ENCODE data around the gene CBLN3. TPM values are rescaled to one million over a fixed set of nuclear protein-coding genes. Genes with fewer than 3 reads are reported as not detected.
A peak's percentile ranks its signal among the peaks of the same experiment; 100 is the strongest.
"Not testable (repeated sequence)": the region's sequence is repeated elsewhere in the genome, so short reads cannot be mapped to it uniquely, and the experiment has no call there.

The CBLN3 gene
- total RNA-seq, 1 donor from 2014 or later, result 2.2 TPM

DNA sequence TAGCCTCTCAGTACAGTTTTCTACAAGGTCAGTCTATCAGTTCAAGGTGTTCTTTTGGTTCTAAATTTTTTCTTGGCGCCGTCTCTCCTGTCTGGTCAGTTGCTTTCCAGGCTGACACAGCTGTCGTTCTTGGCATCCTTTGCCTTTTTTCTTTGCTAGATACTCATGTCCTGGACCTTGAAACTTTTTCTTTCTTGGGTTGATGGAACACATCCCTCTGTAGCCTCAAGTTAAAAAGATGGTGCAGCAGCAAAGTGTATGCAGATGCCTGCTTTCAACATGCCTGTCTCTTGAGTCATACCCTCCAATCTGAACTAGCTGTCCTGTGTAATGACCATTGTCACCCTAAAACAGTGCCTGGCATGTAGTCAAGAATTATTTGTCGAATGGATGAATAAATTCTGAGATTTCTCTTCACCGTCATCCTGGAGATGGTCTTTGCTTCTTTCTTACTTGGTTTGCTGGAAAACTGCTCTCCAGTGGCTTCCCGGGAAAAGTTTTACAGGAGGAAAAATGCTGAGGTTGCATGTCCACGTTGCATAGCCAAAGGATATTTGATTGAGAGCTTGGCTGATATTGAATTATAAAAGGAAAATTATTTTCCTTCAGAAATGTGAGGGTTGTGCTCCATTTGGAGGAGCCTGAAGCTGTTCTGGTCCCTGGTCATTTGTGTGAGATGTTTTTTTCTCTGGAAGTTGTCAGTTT is 26.0 kb downstream of the CBLN3 start:
- DNase-seq (ENCODE audit: low spot score), result no peak

DNA sequence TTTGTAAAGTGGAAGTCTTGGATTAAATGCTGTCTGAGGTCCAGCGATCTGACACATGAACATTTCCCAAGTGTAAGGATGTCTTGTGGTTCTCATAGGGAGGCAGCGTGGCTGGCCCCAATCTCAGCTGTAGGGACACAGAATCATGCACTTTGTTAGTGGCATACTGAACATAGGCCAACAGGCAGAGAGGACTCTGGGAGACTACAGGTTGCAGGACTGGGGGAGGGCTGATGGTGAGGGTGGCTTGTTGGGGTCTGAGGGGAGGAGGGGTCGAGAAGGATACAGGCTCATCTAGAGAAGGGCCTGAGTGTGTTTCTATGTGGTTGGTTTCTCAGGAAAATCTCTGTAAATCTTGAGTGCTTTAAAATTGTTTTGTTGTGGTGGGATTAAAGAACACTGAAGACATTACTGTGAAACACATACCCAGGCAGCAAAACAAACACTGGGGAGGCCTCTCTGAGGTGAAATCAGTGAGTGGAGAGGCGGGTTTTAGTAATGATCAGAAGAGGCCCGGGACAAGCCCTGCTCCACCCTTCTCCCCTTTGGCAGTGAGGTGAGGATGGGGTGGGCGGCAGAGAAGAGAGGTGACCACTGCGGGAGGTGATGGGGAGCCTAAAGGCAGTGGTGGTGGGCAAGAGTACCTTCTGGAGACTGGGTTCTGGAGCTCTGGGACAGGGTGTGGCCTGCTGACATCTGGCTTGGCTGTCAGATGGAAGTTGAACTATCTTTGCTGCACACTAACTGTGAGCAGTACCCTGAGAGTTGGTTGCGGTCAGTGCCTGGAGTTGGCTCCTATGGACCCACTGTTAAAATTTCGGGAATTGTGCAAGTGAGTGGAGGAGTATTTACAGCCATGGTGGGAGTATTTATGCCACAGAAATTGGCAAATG is 27.4 kb downstream of the CBLN3 start:
- DNase-seq (ENCODE audit: low spot score), result no peak

- DNase-seq (ENCODE audit: low spot score), result no peak
These were observed 29.3 kb downstream of the CBLN3 start for GRCh38 chr14:24399999-24400718.

DNA sequence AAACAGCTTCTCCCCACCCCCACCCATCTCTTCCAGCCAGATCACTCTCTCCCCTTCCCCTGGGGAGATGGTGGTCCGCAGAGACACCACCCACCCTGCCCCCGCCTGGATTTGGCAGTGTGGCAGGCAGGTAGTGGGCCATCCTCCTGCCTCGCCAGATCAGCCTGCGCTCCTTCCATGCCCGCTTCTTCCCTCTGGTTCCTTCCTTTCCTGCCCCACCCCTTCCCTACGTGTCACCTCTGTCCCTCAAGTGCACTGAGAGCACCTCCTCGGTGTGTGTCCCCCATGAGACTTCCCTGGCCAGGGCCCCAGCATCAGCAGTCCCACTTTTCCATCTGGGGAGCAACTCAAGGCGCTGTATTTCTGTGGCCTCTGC is 30.0 kb downstream of the CBLN3 start:
- no peak for DNase-seq (ENCODE audit: low spot score)

DNA sequence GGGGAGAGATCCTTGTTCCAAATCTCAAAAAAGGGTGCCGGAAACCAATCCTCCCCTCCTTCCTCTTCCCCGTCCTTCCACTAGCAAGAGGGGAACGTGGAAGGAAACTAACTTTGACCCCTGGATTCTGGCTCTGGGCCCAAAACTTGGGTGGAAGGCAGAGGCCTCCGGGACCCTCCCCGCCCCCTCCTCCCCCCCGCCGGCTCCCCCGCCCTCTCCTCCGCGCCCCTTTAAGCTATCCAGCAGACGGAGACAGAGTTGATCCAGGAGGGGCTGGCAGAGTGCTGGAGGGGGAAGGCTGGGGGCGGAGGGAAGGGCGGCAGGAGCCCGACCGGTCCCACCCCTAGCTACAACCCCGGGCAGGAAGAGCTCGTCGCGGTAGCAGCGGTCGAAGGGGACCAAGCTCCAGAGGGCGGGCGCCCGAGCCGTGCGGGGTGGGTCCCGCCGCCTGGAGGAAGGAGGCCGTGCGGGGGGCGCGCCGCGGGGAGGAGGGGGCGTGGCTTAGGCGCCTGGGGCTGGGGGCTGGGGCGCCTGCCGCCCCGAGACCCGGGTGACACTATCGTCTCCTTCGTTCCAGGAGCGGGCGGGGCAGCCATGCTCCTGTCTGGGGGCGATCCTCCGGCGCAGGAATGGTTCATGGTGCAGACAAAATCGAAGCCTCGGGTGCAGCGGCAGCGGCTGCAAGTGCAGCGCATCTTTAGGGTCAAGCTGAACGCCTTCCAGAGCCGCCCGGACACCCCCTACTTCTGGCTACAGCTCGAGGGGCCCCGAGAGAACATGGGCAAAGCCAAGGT is 30.6 kb downstream of the CBLN3 start, which contains the start of gene NYNRIN:
TSS of gene NYNRIN (plus strand) at position 351 of the 794 bp plus-strand sequence. CDS start at position 595, 244 bp downstream.
- DNase-seq (ENCODE audit: low spot score), result peak; percentile 59

DNA sequence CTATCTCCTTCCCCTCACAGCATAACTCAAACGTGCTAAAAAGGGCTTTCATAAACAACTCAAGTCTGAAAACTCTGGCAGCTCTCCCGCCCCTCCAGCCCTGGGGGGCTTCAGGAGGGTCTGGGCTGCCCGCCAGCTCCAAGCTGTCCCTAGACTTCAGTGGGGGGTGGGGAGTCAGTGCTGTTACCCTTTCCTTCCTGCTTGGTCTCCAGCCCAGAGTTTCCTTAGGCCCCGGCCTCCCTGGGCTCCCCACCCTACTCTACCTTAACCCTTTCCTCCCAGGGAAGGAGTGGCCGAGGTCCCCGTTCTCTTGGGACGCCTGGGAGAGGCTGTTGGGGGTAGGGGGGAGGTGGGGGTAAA is 31.2 kb downstream of the CBLN3 start:
- DNase-seq (ENCODE audit: low spot score), result no peak

- no peak for DNase-seq (ENCODE audit: low spot score)
These were observed 31.7 kb downstream of the CBLN3 start for GRCh38 chr14:24397639-24398292.

GRCh38 chr14:24395609-24396582 is 33.6 kb downstream of the CBLN3 start:
- no peak for DNase-seq (ENCODE audit: low spot score)

DNA sequence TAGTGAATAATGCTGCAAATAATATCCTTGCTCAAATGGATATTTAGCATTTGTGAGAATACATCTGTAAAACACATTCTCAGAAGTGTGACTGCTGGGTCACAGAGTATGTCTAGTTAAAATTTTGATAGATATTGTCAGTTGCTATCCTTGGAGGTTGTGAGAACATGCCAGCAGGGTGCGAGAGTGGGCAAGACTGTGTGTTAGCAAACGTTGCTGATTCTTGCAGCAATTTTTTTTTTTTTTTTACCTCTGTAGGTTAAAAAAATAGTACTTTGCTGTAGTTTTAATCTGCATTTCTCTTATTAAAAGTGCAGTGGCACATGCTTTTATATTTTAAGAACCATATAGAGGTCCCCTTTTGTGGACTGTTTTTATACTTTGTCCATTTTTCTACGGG is 35.2 kb downstream of the CBLN3 start:
- DNase-seq (ENCODE audit: low spot score), result no peak

GRCh38 chr14:24392325-24393091 is 37.0 kb downstream of the CBLN3 start:
- DNase-seq (ENCODE audit: low spot score), result no peak

DNA sequence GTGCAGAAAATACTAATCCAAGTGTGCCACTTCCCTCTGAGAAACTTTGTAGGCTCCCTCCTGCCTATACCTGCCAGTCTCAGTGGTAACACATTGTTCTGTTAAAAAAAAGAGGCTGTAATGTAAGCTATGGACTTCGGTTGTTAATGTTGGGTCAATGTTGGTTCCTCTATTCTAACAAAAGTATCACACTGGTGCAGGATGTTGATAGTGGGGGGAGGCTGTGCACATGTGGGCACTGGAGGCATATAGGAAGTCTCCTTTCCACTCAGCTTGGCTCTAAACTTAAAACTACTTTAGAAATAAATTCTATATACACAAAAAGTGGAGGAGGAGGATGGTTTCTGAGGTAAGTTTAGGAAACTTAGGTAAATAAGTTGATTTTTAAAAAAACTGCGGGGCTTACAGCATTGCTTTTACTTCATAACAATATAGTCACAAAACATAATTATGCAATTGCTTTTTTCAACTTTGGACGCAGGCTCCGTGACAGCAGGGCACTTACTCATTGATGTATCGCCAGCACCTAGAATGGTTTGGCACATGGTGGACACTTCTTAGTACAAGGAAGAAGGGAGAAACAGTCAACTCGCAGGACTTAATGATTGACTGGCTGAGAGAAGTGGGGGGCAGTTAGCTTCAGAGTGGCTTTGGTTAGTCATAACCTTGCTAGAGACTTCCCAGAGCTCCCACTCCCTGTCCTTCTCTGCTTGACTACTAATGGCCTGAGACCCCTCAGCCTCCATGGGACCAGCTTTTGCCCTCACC is 38.6 kb downstream of the CBLN3 start:
- no peak for DNase-seq (ENCODE audit: low spot score)

DNA sequence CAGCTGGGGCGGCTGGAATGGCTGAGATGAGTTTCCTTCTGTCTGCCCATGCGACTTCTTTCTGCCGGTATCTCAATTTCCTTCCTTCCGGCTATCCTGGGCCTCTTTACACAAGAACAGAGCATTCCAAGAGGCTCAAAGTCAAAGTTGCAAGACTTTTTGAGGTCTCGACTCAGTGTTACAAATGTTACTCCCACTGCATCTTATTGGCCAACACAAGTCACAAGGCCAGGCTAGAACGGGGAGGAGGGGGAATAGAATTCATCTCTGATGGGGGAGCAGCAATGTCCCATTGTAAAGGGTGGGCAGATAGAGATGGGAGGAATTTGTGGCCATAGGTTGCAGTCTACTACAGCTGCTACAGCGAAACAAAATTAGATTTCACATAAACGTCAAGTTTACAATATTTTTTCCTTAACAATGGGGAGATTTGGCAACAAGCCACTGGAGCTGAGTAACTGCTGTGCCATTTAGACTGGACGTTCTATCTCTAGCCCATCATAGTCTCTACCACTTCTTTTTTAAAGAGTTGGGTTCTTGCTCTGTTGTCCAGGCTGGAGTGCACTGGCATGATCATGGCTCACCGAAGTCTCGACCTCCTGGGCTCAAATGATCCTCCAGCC is 40.1 kb downstream of the CBLN3 start:
- DNase-seq (ENCODE audit: low spot score), result no peak

GRCh38 chr14:24388474-24389179 is 40.8 kb downstream of the CBLN3 start:
- DNase-seq (ENCODE audit: low spot score), result no peak

- not testable (repeated sequence) for DNase-seq (ENCODE audit: low spot score)
These were observed 41.9 kb downstream of the CBLN3 start for GRCh38 chr14:24387579-24387978.

- DNase-seq (ENCODE audit: low spot score), result no peak
These were observed 42.5 kb downstream of the CBLN3 start for GRCh38 chr14:24387009-24387345.

DNA sequence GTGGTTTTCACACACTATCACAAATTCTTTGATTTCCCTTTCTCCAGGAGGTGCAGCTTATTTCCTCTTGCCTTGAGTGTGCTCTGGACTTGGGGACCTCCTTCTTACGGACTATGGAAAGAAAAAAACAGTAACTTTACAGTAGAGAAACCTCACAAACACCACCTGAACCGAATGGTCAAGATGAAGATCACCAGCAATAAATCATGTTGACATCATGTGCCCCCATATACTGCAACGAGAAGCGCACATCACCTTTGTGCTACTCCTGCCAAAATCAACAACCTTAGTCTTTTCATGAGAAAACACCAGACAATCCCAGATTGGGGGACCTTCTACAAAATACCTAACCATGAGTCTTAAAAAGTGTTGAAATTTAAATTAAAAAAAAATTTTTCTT is 43.9 kb downstream of the CBLN3 start:
- no peak for DNase-seq (ENCODE audit: low spot score)

GRCh38 chr14:24384169-24384568 is 45.3 kb downstream of the CBLN3 start:
- DNase-seq (ENCODE audit: low spot score), result no peak

GRCh38 chr14:24382064-24382371 is 47.5 kb downstream of the CBLN3 start:
- no peak for DNase-seq (ENCODE audit: low spot score)

All from ureter (tissue), 1 donor.